HFF-Myc (cell line): ENCODE data around the gene HOXA5.

Experiments
- DNase-seq: peaks from one replicate; pipeline ENCODE4 v3.0.0-alpha.2; 2011; ENCODE audit warnings: low read depth; ENCODE audit errors: extremely low read depth
- H3K4me3 ChIP-seq: replicated peaks from 2 replicates; pipeline ENCODE4 v1.5.1; 2011; ENCODE audit warnings: low read depth, mild to moderate bottlenecking, control low read depth, low read length
- TF ChIP-seq, protein P1 (sequence below): IDR thresholded peaks from 2 replicates; pipeline ENCODE4 v1.5.1; 2012; ENCODE audit warnings: mild to moderate bottlenecking, low read depth, low read length, control low read depth; ENCODE audit errors: missing control alignments

The HOXA5 gene

GRCh38 chr7:27158436-27159265 lies 15.2 kb upstream of the HOXA5 start:
- DNase-seq, result no peak
- H3K4me3 ChIP-seq, result no peak overlapping the region
- TF ChIP-seq, protein P1, sequence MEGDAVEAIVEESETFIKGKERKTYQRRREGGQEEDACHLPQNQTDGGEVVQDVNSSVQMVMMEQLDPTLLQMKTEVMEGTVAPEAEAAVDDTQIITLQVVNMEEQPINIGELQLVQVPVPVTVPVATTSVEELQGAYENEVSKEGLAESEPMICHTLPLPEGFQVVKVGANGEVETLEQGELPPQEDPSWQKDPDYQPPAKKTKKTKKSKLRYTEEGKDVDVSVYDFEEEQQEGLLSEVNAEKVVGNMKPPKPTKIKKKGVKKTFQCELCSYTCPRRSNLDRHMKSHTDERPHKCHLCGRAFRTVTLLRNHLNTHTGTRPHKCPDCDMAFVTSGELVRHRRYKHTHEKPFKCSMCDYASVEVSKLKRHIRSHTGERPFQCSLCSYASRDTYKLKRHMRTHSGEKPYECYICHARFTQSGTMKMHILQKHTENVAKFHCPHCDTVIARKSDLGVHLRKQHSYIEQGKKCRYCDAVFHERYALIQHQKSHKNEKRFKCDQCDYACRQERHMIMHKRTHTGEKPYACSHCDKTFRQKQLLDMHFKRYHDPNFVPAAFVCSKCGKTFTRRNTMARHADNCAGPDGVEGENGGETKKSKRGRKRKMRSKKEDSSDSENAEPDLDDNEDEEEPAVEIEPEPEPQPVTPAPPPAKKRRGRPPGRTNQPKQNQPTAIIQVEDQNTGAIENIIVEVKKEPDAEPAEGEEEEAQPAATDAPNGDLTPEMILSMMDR, result no peak

DNA sequence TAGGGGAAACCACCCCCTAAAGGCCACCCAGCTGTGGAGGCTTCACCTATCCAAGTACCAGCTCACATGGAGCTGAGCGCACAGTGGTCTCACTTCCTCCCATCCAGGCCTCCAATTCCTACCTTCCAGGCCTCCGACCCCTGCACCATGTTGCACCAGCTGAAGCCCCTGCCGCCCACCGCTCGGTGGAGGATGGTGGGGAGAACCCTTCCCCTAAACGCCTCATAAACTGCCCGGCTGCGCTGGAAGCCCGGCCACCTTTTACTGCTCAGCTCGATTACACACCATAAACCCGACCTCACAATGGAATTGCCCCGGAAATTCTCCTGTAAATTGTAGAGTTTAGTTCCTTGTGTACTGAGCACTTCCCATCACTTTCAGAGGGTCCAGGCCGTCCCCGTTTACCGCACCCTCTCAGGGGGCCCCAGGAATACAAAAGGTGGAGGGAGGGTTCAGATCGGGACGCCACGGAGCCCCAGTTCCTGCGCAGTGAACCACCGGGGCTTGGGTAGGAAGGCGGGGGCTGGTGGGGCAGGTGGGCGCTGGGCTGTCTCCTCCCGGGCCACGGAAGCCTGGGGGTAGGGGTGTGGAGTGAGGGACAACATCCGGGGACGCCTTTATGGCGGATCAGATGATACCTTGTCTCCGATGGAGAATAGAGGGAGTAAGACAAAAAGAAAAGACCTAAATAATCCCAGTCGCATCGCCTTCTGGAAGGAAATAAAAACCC lies 14.4 kb upstream of the HOXA5 start:
- TF ChIP-seq, protein P1, result no peak
- DNase-seq, result no peak
- H3K4me3 ChIP-seq, result no peak overlapping the region

GRCh38 chr7:27156916-27157701 lies 13.6 kb upstream of the HOXA5 start:
- TF ChIP-seq, protein P1, result no peak
- H3K4me3 ChIP-seq, result peak overlapping the region; percentile 60
- no peak for DNase-seq

GRCh38 chr7:27156508-27156898 lies 13.0 kb upstream of the HOXA5 start, which contains the start of gene HOXA7:
Gene HOXA7 (minus strand): TSS chr7:27156675. CDS start chr7:27156545, 130 bp downstream.
- TF ChIP-seq, protein P1, result no peak
- DNase-seq, result no peak
- H3K4me3 ChIP-seq, result peak within 1 kb of the TSS; percentile 60

- TF ChIP-seq, protein P1, result no peak
- no peak for DNase-seq
- H3K4me3 ChIP-seq, result peak overlapping the region; percentile 60
These were observed 12.5 kb upstream of the HOXA5 start for GRCh38 chr7:27155816-27156507.
